Measurements from ENCODE around the gene PYGL. TPM values are rescaled to one million over a fixed set of nuclear protein-coding genes. Genes with fewer than 3 reads are reported as not detected.

The PYGL gene
- 57.3 and 64.6 TPM in 2 replicates for total RNA-seq

GRCh38 chr14:50943943-50944646 is at the start of gene PYGL:
TSS of gene PYGL (minus strand) at chr14:50944483. CDS start at chr14:50944403, 80 bp downstream.

GRCh38 chr14:50871914-50872732 is 72.2 kb downstream of the PYGL start, which contains the start of gene ABHD12B:
TSS of gene ABHD12B (plus strand) at chr14:50872053. CDS start at chr14:50872175, 122 bp downstream.

Other genes with a start within 250 kb of the PYGL start
- 13.3 and 34.0 TPM in 2 replicates for gene NIN, start 113.3 kb downstream of the PYGL start, total RNA-seq
- 0.12 TPM in 1 of 2 replicates, not detected in the other for gene ABHD12B, start 72.4 kb downstream of the PYGL start, total RNA-seq
- 0.09 and 0.47 TPM in 2 replicates for gene TRIM9, start 150.6 kb upstream of the PYGL start, total RNA-seq